HEK293 (cell line): Measurements from ENCODE around the gene GNG7.

Experiments used
- CTCF ChIA-PET: fragments of 350-600 bp; formaldehyde crosslinking; extraction: SDS; loops from one replicate; lab custom pipeline; 2021; ENCODE audit warnings: antibody characterized with exemption; lab: Yijun Ruan, JAX
- POLR2A ChIA-PET: fragments of 300-600 bp; formaldehyde crosslinking; extraction: SDS; loops from one replicate; lab custom pipeline; 2020; ENCODE audit warnings: antibody characterized with exemption, inconsistent platforms; lab: Yijun Ruan, JAX
- H3K27ac ChIP-seq: fragments of 200-500 bp; sonication (Bioruptor generic); 2 replicates; pipeline ENCODE4 v1.5.1; 2014; ENCODE audit warnings: low read depth, low read length, control low read depth, inconsistent platforms; ENCODE audit errors: extremely low read depth
- H3K36me3 ChIP-seq, 2 experiments: fragments of 200-500 bp in 1 of 2; sonication (Bioruptor generic) in 1 of 2; 1 replicate in 1 of 2; 2 replicates in 1 of 2; pipeline ENCODE4 v1.5.1; 2014 to 2017; ENCODE audit warnings: inconsistent platforms in 2 of 2, low read length in 2 of 2; ENCODE audit not compliant: control insufficient read depth in 2 of 2, insufficient read depth in 1 of 2
- H3K4me1 ChIP-seq: fragments of 200-500 bp; sonication (Bioruptor generic); 2 replicates; pipeline ENCODE4 v1.5.1; 2014; ENCODE audit warnings: mild to moderate bottlenecking, low read length, inconsistent platforms; ENCODE audit not compliant: control insufficient read depth, insufficient read depth
- H3K4me3 ChIP-seq: 2 replicates; pipeline ENCODE4 v1.5.1; 2011; ENCODE audit warnings: low read depth, mild to moderate bottlenecking, control low read depth, low read length, moderate library complexity
- H3K9me3 ChIP-seq: fragments of 200-500 bp; sonication (Bioruptor generic); 2 replicates; pipeline ENCODE4 v1.5.1; 2014; ENCODE audit warnings: low read depth, low read length, inconsistent platforms; ENCODE audit not compliant: control insufficient read depth, insufficient read depth
- BCL11B ChIP-seq: fragments of 450-650 bp; formaldehyde crosslinking; IDR thresholded peaks from 2 replicates; pipeline ENCODE4 v1.5.1; 2016; ENCODE audit warnings: low read depth, missing biosample characterization, missing genetic modification characterization
- HOXC10 ChIP-seq: sonication (generic); formaldehyde crosslinking; IDR thresholded peaks from 2 replicates; pipeline ENCODE4 v1.8.1; 2023; ENCODE audit warnings: mild to moderate bottlenecking, missing genetic modification reagents
- KLF8 ChIP-seq: fragments of 450-650 bp; formaldehyde crosslinking; IDR thresholded peaks from 2 replicates; pipeline ENCODE4 v1.5.1; 2016; ENCODE audit warnings: missing biosample characterization, missing genetic modification characterization
- SCRT1 ChIP-seq: fragments of 450-650 bp; formaldehyde crosslinking; IDR thresholded peaks from 2 replicates; pipeline ENCODE4 v1.5.1; 2016; ENCODE audit warnings: missing biosample characterization, missing genetic modification characterization, borderline replicate concordance
- SCRT2 ChIP-seq: fragments of 450-650 bp; formaldehyde crosslinking; IDR thresholded peaks from 2 replicates; pipeline ENCODE4 v1.5.1; 2016; ENCODE audit warnings: missing biosample characterization, missing genetic modification characterization
- ZNF114 ChIP-seq: fragments of 450-650 bp; formaldehyde crosslinking; IDR thresholded peaks from 2 replicates; pipeline ENCODE4 v1.5.0; 2017; ENCODE audit warnings: missing biosample characterization, missing genetic modification characterization
- ZNF132 ChIP-seq: fragments of 450-650 bp; formaldehyde crosslinking; IDR thresholded peaks from 2 replicates; pipeline ENCODE4 v1.5.1; 2017; ENCODE audit warnings: missing biosample characterization, missing genetic modification characterization, borderline replicate concordance
- ZNF140 ChIP-seq: fragments of 450-650 bp; formaldehyde crosslinking; IDR thresholded peaks from 2 replicates; pipeline ENCODE4 v1.5.1; 2016; ENCODE audit warnings: missing biosample characterization, missing genetic modification characterization
- ZNF19 ChIP-seq: fragments of 450-650 bp; formaldehyde crosslinking; IDR thresholded peaks from 2 replicates; pipeline ENCODE4; 2016; ENCODE audit warnings: missing biosample characterization, missing genetic modification characterization, low read depth
- ZNF311 ChIP-seq: fragments of 450-650 bp; formaldehyde crosslinking; IDR thresholded peaks from 2 replicates; pipeline ENCODE4 v1.5.1; 2017; ENCODE audit warnings: missing biosample characterization, missing genetic modification characterization, borderline replicate concordance
- ZNF423 ChIP-seq: fragments of 450-650 bp; formaldehyde crosslinking; IDR thresholded peaks from 2 replicates; pipeline ENCODE4 v1.5.1; 2016; ENCODE audit warnings: missing biosample characterization, missing genetic modification characterization
- ZNF560 ChIP-seq: fragments of 450-650 bp; formaldehyde crosslinking; IDR thresholded peaks from 2 replicates; pipeline ENCODE4 v1.5.1; 2017; ENCODE audit warnings: missing biosample characterization, missing genetic modification characterization, borderline replicate concordance
- ZNF624 ChIP-seq: fragments of 450-650 bp; formaldehyde crosslinking; IDR thresholded peaks from 2 replicates; pipeline ENCODE4 v1.5.1; 2017; ENCODE audit warnings: missing biosample characterization, missing genetic modification characterization
- TF ChIP-seq, protein P1 (sequence below): fragments of 450-650 bp; formaldehyde crosslinking; IDR thresholded peaks from 2 replicates; pipeline ENCODE4 v1.5.1; 2016; ENCODE audit warnings: missing biosample characterization, missing genetic modification characterization
- TF ChIP-seq, protein P2 (sequence below): fragments of 450-650 bp; formaldehyde crosslinking; IDR thresholded peaks from 2 replicates; pipeline ENCODE4 v1.5.1; 2016; ENCODE audit warnings: missing biosample characterization, missing genetic modification characterization, low read depth
- TF ChIP-seq, protein P3 (sequence below): fragments of 450-650 bp; formaldehyde crosslinking; IDR thresholded peaks from 2 replicates; pipeline ENCODE4 v1.5.1; 2016; ENCODE audit warnings: missing biosample characterization, missing genetic modification characterization

The GNG7 gene

DNA sequence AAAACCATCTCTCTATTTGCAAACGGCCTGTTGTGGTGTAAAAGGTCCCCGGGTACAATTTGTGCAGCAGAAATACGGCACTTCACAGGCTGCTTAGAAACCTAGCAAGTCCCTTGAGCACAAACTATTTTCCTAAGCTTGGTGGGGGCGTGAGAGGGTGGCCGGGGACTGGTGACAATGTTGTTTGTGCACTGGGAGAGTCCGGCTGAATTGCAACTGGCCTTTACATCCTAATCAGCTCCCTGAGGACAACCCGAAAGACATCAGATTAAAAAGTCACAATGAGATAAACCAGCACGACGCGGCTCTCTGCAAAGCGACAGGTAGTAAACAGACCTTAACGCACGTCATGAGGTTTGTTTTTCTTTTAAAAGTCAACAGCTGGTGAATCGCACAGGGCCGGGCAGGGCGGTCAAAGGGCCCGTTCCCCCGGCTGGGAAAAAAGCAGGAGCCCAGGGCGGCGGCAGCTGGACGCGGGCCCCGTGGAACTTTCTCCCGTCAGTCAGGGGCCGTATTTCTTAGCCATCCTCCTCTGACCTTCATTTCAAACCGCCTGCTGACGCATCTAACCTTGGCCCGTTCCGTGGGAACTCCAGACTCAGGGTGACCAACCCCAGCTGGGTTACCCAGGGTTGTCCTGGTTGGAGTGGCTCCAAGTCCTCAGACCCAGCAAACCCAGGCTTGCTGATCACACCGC lies 114.3 kb downstream of the GNG7 start:
- Histone ChIP-seq H3K4me3 (no peak overlapping the region), H3K36me3 (no peaks in the 10 kb centered on the region), H3K9me3 (no peaks in the 10 kb centered on the region), H3K27ac (no peak overlapping the region), H3K4me1 (no peaks in the 10 kb centered on the region)
- CTCF ChIA-PET, result interaction anchor here (0.5 to 1.2 kb wide), 5 partner anchors 10 to 223 kb away, joined by 3 to 4 read pairs (median 3); no protein-coding TSS in a partner anchor
- TF ChIP-seq SCRT2 (tag by site-specific recombination), result peak; percentile 67
- TF ChIP-seq ZNF132, result no peak
- TF ChIP-seq, protein P1, sequence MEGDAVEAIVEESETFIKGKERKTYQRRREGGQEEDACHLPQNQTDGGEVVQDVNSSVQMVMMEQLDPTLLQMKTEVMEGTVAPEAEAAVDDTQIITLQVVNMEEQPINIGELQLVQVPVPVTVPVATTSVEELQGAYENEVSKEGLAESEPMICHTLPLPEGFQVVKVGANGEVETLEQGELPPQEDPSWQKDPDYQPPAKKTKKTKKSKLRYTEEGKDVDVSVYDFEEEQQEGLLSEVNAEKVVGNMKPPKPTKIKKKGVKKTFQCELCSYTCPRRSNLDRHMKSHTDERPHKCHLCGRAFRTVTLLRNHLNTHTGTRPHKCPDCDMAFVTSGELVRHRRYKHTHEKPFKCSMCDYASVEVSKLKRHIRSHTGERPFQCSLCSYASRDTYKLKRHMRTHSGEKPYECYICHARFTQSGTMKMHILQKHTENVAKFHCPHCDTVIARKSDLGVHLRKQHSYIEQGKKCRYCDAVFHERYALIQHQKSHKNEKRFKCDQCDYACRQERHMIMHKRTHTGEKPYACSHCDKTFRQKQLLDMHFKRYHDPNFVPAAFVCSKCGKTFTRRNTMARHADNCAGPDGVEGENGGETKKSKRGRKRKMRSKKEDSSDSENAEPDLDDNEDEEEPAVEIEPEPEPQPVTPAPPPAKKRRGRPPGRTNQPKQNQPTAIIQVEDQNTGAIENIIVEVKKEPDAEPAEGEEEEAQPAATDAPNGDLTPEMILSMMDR, result no peak
- POLR2A ChIA-PET, result interaction anchor here (0.6 to 2.5 kb wide), 2 partner anchors 110 to 112 kb away, joined by 3 to 23 read pairs; partner anchors contain the start of gene GADD45B

DNA sequence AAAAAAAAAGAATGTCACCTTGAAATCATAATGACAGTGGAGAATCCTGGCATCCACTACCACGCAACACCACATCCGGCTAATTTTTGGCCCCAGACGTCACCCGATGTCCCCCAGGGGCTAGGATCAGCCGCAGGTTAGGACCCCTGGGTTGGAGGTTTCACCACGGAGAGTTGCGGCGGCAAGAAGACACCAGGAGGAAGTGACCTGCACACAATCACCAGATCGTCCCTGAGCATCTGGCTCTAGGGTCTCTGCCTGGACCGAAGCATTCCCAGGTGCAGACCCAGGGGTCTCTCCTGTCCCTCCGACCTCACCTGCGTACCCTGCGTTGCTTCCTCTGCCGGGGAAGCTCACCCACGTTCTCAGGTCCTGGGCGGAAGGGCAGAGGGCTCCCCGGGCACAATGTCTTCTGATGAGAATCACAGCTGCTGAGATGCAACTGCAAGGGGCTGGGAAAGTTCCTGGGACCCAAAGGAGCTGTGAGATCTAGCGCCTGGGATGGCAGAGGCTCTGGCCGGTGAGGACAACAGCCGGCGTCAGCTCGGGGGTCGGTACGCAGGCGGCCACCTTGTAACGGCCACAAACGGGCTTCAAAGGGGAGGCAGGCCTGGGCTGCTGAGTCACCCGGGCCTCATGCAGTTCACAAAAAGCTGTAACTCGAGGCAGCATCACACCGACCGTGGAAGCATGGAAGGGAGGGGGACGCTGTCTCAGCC lies 115.3 kb downstream of the GNG7 start:
- ChIA-PET CTCF (interaction anchor here (0.5 to 1.0 kb wide), 4 partner anchors 8 to 712 kb away, joined by 3 to 9 read pairs (median 4); no protein-coding TSS in a partner anchor), POLR2A (interaction anchor here (0.6 to 2.5 kb wide), 3 partner anchors 109 to 689 kb away, joined by 3 to 23 read pairs (median 3); partner anchors contain the start of gene GADD45B)
- no peaks in the 10 kb centered on the region for H3K4me1 ChIP-seq
- H3K36me3 ChIP-seq, result no peaks in the 10 kb centered on the region
- H3K9me3 ChIP-seq, result no peaks in the 10 kb centered on the region
- no peak overlapping the region for H3K27ac ChIP-seq
- TF ChIP-seq HOXC10 (CRISPR knock-in tag) (no peak), ZNF311 (no peak), SCRT1 (no peak), ZNF114 (tag by site-specific recombination) (no peak), ZNF140 (no peak), ZNF624 (tag by site-specific recombination) (no peak), BCL11B (tag by site-specific recombination) (no peak), KLF8 (tag by site-specific recombination) (no peak), ZNF560 (tag by site-specific recombination) (no peak), ZNF19 (no peak), ZNF423 (no peak)
- TF ChIP-seq, protein P2, sequence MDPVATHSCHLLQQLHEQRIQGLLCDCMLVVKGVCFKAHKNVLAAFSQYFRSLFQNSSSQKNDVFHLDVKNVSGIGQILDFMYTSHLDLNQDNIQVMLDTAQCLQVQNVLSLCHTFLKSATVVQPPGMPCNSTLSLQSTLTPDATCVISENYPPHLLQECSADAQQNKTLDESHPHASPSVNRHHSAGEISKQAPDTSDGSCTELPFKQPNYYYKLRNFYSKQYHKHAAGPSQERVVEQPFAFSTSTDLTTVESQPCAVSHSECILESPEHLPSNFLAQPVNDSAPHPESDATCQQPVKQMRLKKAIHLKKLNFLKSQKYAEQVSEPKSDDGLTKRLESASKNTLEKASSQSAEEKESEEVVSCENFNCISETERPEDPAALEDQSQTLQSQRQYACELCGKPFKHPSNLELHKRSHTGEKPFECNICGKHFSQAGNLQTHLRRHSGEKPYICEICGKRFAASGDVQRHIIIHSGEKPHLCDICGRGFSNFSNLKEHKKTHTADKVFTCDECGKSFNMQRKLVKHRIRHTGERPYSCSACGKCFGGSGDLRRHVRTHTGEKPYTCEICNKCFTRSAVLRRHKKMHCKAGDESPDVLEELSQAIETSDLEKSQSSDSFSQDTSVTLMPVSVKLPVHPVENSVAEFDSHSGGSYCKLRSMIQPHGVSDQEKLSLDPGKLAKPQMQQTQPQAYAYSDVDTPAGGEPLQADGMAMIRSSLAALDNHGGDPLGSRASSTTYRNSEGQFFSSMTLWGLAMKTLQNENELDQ (tag by site-specific recombination), result no peak
- TF ChIP-seq, protein P3, sequence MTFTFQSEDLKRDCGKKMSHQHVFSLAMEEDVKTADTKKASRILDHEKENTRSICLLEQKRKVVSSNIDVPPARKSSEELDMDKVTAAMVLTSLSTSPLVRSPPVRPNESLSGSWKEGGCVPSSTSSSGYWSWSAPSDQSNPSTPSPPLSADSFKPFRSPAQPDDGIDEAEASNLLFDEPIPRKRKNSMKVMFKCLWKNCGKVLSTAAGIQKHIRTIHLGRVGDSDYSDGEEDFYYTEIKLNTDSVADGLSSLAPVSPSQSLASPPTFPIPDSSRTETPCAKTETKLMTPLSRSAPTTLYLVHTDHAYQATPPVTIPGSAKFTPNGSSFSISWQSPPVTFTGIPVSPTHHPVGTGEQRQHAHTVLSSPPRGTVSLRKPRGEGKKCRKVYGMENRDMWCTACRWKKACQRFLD (tag by site-specific recombination), result no peak
- no peak overlapping the region for H3K4me3 ChIP-seq
